Memory B cell (primary cell): ENCODE results near the gene PSMA5.
"Not testable (repeated sequence)": the region's sequence is repeated elsewhere in the genome, so short reads cannot be mapped to it uniquely, and the experiment has no call there.

Experiments
- ATAC-seq: fragments of 150-1000 bp; cut with Tn5 transposase; 2 replicates; pipeline ENCODE4 v1.10.0; 2021; ENCODE audit warnings: low read depth, mild to moderate bottlenecking, moderate library complexity
- DNase-seq, 2 donors: peaks; one replicate each; pipeline ENCODE4 v3.0.0; 2022; ENCODE audit warnings: low spot score in 2 of 2
- H3K27ac Mint-ChIP-seq: one replicate; pipeline ENCODE4 v1.8.0; 2022; ENCODE audit warnings: mild to moderate bottlenecking, moderate library complexity, mixed read lengths
- H3K27me3 Mint-ChIP-seq: one replicate; pipeline ENCODE4 v1.8.0; 2022; ENCODE audit warnings: mixed read lengths
- H3K36me3 Mint-ChIP-seq: one replicate; pipeline ENCODE4 v1.8.0; 2022; ENCODE audit warnings: mild to moderate bottlenecking, mixed read lengths
- H3K4me1 Mint-ChIP-seq: one replicate; pipeline ENCODE4 v1.8.0; 2022; ENCODE audit warnings: mixed read lengths
- H3K4me3 Mint-ChIP-seq: one replicate; pipeline ENCODE4 v1.8.0; 2022; ENCODE audit warnings: mild to moderate bottlenecking, moderate library complexity, mixed read lengths
- H3K9me3 Mint-ChIP-seq: one replicate; pipeline ENCODE4 v1.8.0; 2022; ENCODE audit warnings: mixed read lengths

PSMA5 gene

GRCh38 chr1:109426281-109427170 lies at the start of gene PSMA5:
TSS of gene PSMA5 (minus strand) at chr1:109426448. CDS start at chr1:109426330, 118 bp downstream.
- Mint-ChIP-seq H3K4me1 (peaks cover 19% of the 10 kb centered on the region), H3K36me3 (peaks cover 8% of the 10 kb centered on the region), H3K27ac (peak within 1 kb of the TSS; percentile 96), H3K27me3 (no peaks in the 10 kb centered on the region), H3K9me3 (no peaks in the 10 kb centered on the region), H3K4me3 (peak within 1 kb of the TSS; percentile 99)
- peak; percentile 73 to 91 for DNase-seq
- ATAC-seq: peak; percentile 92

GRCh38 chr1:109475261-109475660 lies 49.0 kb upstream of the PSMA5 start:
- DNase-seq (no peak), ATAC-seq (no peak)
- no peak overlapping the region for H3K27ac Mint-ChIP-seq
- peaks cover 31% of the 10 kb centered on the region for H3K27me3 Mint-ChIP-seq
- H3K9me3 Mint-ChIP-seq: no peaks in the 10 kb centered on the region
- H3K4me3 Mint-ChIP-seq: no peak overlapping the region
- H3K36me3 Mint-ChIP-seq: no peaks in the 10 kb centered on the region
- no peaks in the 10 kb centered on the region for H3K4me1 Mint-ChIP-seq

GRCh38 chr1:109474697-109475096 lies 48.4 kb upstream of the PSMA5 start:
- Mint-ChIP-seq H3K4me1 (no peaks in the 10 kb centered on the region), H3K36me3 (no peaks in the 10 kb centered on the region), H3K27me3 (peaks cover 33% of the 10 kb centered on the region), H3K9me3 (no peaks in the 10 kb centered on the region), H3K27ac (no peak overlapping the region), H3K4me3 (no peak overlapping the region)
- DNase-seq: no peak
- ATAC-seq: no peak

- peaks cover 28% of the 10 kb centered on the region for H3K27me3 Mint-ChIP-seq
- ATAC-seq, H3K9me3 Mint-ChIP-seq, DNase-seq, H3K4me3 Mint-ChIP-seq, H3K27ac Mint-ChIP-seq, H3K36me3 Mint-ChIP-seq, H3K4me1 Mint-ChIP-seq: not testable (repeated sequence)
Observed at GRCh38 chr1:109473284-109474057, 47.2 kb upstream of the PSMA5 start.

- DNase-seq (no peak), ATAC-seq (no peak)
- Mint-ChIP-seq H3K4me1 (no peaks in the 10 kb centered on the region), H3K36me3 (no peaks in the 10 kb centered on the region), H3K9me3 (no peaks in the 10 kb centered on the region), H3K27me3 (peaks cover 26% of the 10 kb centered on the region), H3K4me3 (no peak overlapping the region), H3K27ac (no peak overlapping the region)
Observed at GRCh38 chr1:109472779-109473178, 46.5 kb upstream of the PSMA5 start.

GRCh38 chr1:109470245-109470644 lies 44.0 kb upstream of the PSMA5 start:
- H3K4me3 Mint-ChIP-seq: no peak overlapping the region
- DNase-seq: no peak
- H3K4me1 Mint-ChIP-seq: no peaks in the 10 kb centered on the region
- H3K27me3 Mint-ChIP-seq: peaks cover 18% of the 10 kb centered on the region
- no peaks in the 10 kb centered on the region for H3K36me3 Mint-ChIP-seq
- ATAC-seq: no peak
- H3K27ac Mint-ChIP-seq: no peak overlapping the region
- no peaks in the 10 kb centered on the region for H3K9me3 Mint-ChIP-seq

- Mint-ChIP-seq H3K36me3 (no peaks in the 10 kb centered on the region), H3K9me3 (no peaks in the 10 kb centered on the region), H3K4me3 (no peak overlapping the region), H3K27me3 (peaks cover 26% of the 10 kb centered on the region), H3K27ac (no peak overlapping the region), H3K4me1 (no peaks in the 10 kb centered on the region)
- DNase-seq (no peak), ATAC-seq (no peak)
Observed at GRCh38 chr1:109468903-109469302, 42.7 kb upstream of the PSMA5 start.

- Mint-ChIP-seq H3K4me1 (no peaks in the 10 kb centered on the region), H3K27me3 (peaks cover 24% of the 10 kb centered on the region), H3K27ac (no peak overlapping the region), H3K36me3 (no peaks in the 10 kb centered on the region), H3K9me3 (no peaks in the 10 kb centered on the region), H3K4me3 (no peak overlapping the region)
- ATAC-seq: no peak
- no peak for DNase-seq
Observed at GRCh38 chr1:109468061-109468460, 41.8 kb upstream of the PSMA5 start.

- Mint-ChIP-seq H3K4me3 (peak overlapping the region; percentile 30), H3K9me3 (no peaks in the 10 kb centered on the region), H3K27ac (no peak overlapping the region), H3K36me3 (no peaks in the 10 kb centered on the region), H3K27me3 (peaks cover 26% of the 10 kb centered on the region), H3K4me1 (no peaks in the 10 kb centered on the region)
- DNase-seq: no peak
- ATAC-seq: no peak
Observed at GRCh38 chr1:109467301-109467777, 41.1 kb upstream of the PSMA5 start.

- Mint-ChIP-seq H3K4me1 (no peaks in the 10 kb centered on the region), H3K36me3 (no peaks in the 10 kb centered on the region), H3K27ac (no peak within 1 kb of the TSS), H3K9me3 (no peaks in the 10 kb centered on the region), H3K4me3 (peak within 1 kb of the TSS; percentile 30), H3K27me3 (peaks cover 28% of the 10 kb centered on the region)
- ATAC-seq: peak; percentile 32
- DNase-seq: no peak
Observed at GRCh38 chr1:109466452-109467300, 40.4 kb upstream of the PSMA5 start, which contains the start of gene SYPL2. TSS of gene SYPL2 (plus strand) at chr1:109466546. CDS start at chr1:109466844, 298 bp downstream.

GRCh38 chr1:109466125-109466451 lies 39.8 kb upstream of the PSMA5 start:
- ATAC-seq (no peak), DNase-seq (no peak)
- no peaks in the 10 kb centered on the region for H3K4me1 Mint-ChIP-seq
- no peaks in the 10 kb centered on the region for H3K9me3 Mint-ChIP-seq
- H3K36me3 Mint-ChIP-seq: no peaks in the 10 kb centered on the region
- peak overlapping the region; percentile 3 for H3K4me3 Mint-ChIP-seq
- H3K27me3 Mint-ChIP-seq: peaks cover 27% of the 10 kb centered on the region
- H3K27ac Mint-ChIP-seq: no peak overlapping the region

- Mint-ChIP-seq H3K27me3 (peaks cover 12% of the 10 kb centered on the region), H3K36me3 (no peaks in the 10 kb centered on the region), H3K4me3 (no peak overlapping the region), H3K27ac (no peak overlapping the region), H3K4me1 (no peaks in the 10 kb centered on the region), H3K9me3 (peaks cover 8% of the 10 kb centered on the region)
- DNase-seq: no peak
- no peak for ATAC-seq
Observed at GRCh38 chr1:109457819-109458218, 31.6 kb upstream of the PSMA5 start.

GRCh38 chr1:109454497-109455133 lies 28.4 kb upstream of the PSMA5 start:
- H3K36me3 Mint-ChIP-seq: no peaks in the 10 kb centered on the region
- DNase-seq (no peak), ATAC-seq (no peak)
- no peak overlapping the region for H3K4me3 Mint-ChIP-seq
- peaks cover 8% of the 10 kb centered on the region for H3K9me3 Mint-ChIP-seq
- peaks cover 15% of the 10 kb centered on the region for H3K27me3 Mint-ChIP-seq
- no peaks in the 10 kb centered on the region for H3K4me1 Mint-ChIP-seq
- no peak overlapping the region for H3K27ac Mint-ChIP-seq
